A549 (cell line): ENCODE data around the gene MSS51. TPM values are rescaled to one million over a fixed set of nuclear protein-coding genes. Genes with fewer than 3 reads are reported as not detected.

Experiments
- ATAC-seq, 2 experiments: fragments of 200-7000 bp in 1 of 2; fragments of >200 bp in 1 of 2; cut with Nextera tagmentation in 1 of 2; cut with Tn5 transposase in 1 of 2; 3 replicates each; pipeline versions ENCODE4 v1.8.0 to v1.9.1; 2018 to 2020; ENCODE audit warnings: mild to moderate bottlenecking in 1 of 2, moderate library complexity in 1 of 2
- CTCF ChIA-PET: fragments of 300-600 bp; sonication (Branson Sonifier 250); formaldehyde crosslinking; extraction: SDS; loops from one replicate; lab custom pipeline; 2021; ENCODE audit warnings: antibody characterized with exemption, inconsistent platforms; lab: Yijun Ruan, JAX
- POLR2A ChIA-PET: fragments of 350-600 bp; formaldehyde crosslinking; extraction: SDS; loops from one replicate; lab custom pipeline; 2021; ENCODE audit warnings: antibody characterized with exemption, inconsistent platforms; lab: Yijun Ruan, JAX
- DNase-seq, 2 experiments: peaks; one replicate each; pipeline versions ENCODE4 v3.0.0 to v3.0.0-alpha.2; 2011 to 2016; ENCODE audit warnings: low read depth in 1 of 2, low spot score in 1 of 2
- FAIRE-seq: peaks from 2 replicates; lab custom pipeline; 2011; peaks lifted over from hg19 to GRCh38; lab: Jason Lieb, UNC
- H3K27ac ChIP-seq, 2 experiments: fragments of >200 bp; sonication (Bioruptor Twin); formaldehyde crosslinking; 3 replicates each; pipeline ENCODE4 v1.5.1; 2016 to 2017
- H3K4me1 ChIP-seq: fragments of >200 bp; sonication (Bioruptor Twin); formaldehyde crosslinking; 3 replicates; pipeline ENCODE4 v1.6.1; 2016
- H3K4me2 ChIP-seq: fragments of >200 bp; sonication (Bioruptor Twin); formaldehyde crosslinking; 3 replicates; pipeline ENCODE4 v1.6.1; 2016
- H3K4me3 ChIP-seq: fragments of >200 bp; sonication (Bioruptor Twin); formaldehyde crosslinking; 3 replicates; pipeline ENCODE4 v1.5.1; 2016
- H3K9me3 ChIP-seq: fragments of >200 bp; sonication (Bioruptor Twin); formaldehyde crosslinking; 3 replicates; pipeline ENCODE4 v1.6.1; 2016
- BCL3 ChIP-seq: fragments of >200 bp; sonication (Bioruptor Twin); formaldehyde crosslinking; IDR thresholded peaks from 3 replicates; pipeline ENCODE4 v1.6.1; 2016
- BHLHE40 ChIP-seq: IDR thresholded peaks from 2 replicates; pipeline ENCODE4 v1.6.1; 2012; ENCODE audit warnings: low read depth, low read length, inconsistent platforms
- CBX2 ChIP-seq: fragments of 200-600 bp; sonication (generic); IDR thresholded peaks from 2 replicates; pipeline ENCODE4 v1.6.1; 2016; ENCODE audit warnings: low read depth, mild to moderate bottlenecking, borderline replicate concordance
- CBX8 ChIP-seq: fragments of 200-600 bp; sonication (generic); IDR thresholded peaks from 2 replicates; pipeline ENCODE4 v1.6.1; 2016
- CEBPB ChIP-seq, 2 experiments: fragments of >200 bp in 1 of 2; sonication (Bioruptor Twin) in 1 of 2; formaldehyde crosslinking in 1 of 2; IDR thresholded peaks; 2 replicates each; pipeline ENCODE4 v1.6.1; 2012 to 2016
- CHD2 ChIP-seq: fragments of 150-350 bp; IDR thresholded peaks from 2 replicates; pipeline ENCODE4 v1.6.1; 2014; ENCODE audit warnings: low read length; ENCODE audit not compliant: partially characterized antibody
- CTCF ChIP-seq: fragments of >200 bp; sonication (Bioruptor Twin); formaldehyde crosslinking; IDR thresholded peaks from 3 replicates; pipeline ENCODE4 v1.5.1; 2016
- E2F6 ChIP-seq: IDR thresholded peaks from 2 replicates; pipeline ENCODE4 v1.6.1; 2012; ENCODE audit warnings: low read depth, borderline replicate concordance
- EHF ChIP-seq: fragments of 250-450 bp; sonication (Bioruptor Pico); IDR thresholded peaks from 2 replicates; pipeline ENCODE4 v1.5.0; 2020; ENCODE audit warnings: mild to moderate bottlenecking
- EHMT2 ChIP-seq: fragments of 200-600 bp; sonication (generic); IDR thresholded peaks from 2 replicates; pipeline ENCODE4 v1.6.1; 2016; ENCODE audit warnings: antibody characterized with exemption, low read depth, mild to moderate bottlenecking, moderate library complexity
- EP300 ChIP-seq, 2 experiments: fragments of >200 bp; sonication (Bioruptor Twin); formaldehyde crosslinking; IDR thresholded peaks; 2 replicates in 1 of 2; 3 replicates in 1 of 2; pipeline ENCODE4 v1.6.1; 2016 to 2017
- ESRRA ChIP-seq: fragments of 150-350 bp; IDR thresholded peaks from 2 replicates; pipeline ENCODE4 v1.6.1; 2014; ENCODE audit warnings: mild to moderate bottlenecking, low read length, borderline replicate concordance
- FOSB ChIP-seq: fragments of 250-450 bp; sonication (Bioruptor Pico); IDR thresholded peaks from 2 replicates; pipeline ENCODE4 v1.5.0; 2020; ENCODE audit warnings: mild to moderate bottlenecking, moderate library complexity
- FOXS1 ChIP-seq: fragments of 250-450 bp; sonication (Bioruptor Pico); IDR thresholded peaks from 2 replicates; pipeline ENCODE4 v1.5.0; 2020; ENCODE audit warnings: mild to moderate bottlenecking, moderate library complexity
- JUN ChIP-seq, 2 experiments: fragments of >200 bp; sonication (Bioruptor Twin); formaldehyde crosslinking; IDR thresholded peaks; 2 replicates in 1 of 2; 3 replicates in 1 of 2; pipeline ENCODE4 v1.6.1; 2016 to 2017
- KDM5A ChIP-seq: fragments of 200-600 bp; sonication (generic); IDR thresholded peaks from 2 replicates; pipeline ENCODE4 v1.6.1; 2016; ENCODE audit warnings: antibody characterized with exemption, mild to moderate bottlenecking
- MAX ChIP-seq: IDR thresholded peaks from 2 replicates; pipeline ENCODE4 v1.6.1; 2012
- NFE2L2 ChIP-seq: fragments of 150-350 bp; conservative IDR thresholded peaks from 2 replicates; pipeline ENCODE4 v1.6.1; 2014; ENCODE audit warnings: low read length
- NR3C1 ChIP-seq: fragments of >200 bp; sonication (Bioruptor Twin); formaldehyde crosslinking; IDR thresholded peaks from 3 replicates; pipeline ENCODE4 v1.6.1; 2017
- POLR2AphosphoS2 ChIP-seq: conservative IDR thresholded peaks from 2 replicates; pipeline ENCODE4 v1.6.1; 2012; ENCODE audit warnings: low read length, improper control_type of control experiment, inconsistent platforms
- RARB ChIP-seq: fragments of 250-450 bp; sonication (Bioruptor Pico); IDR thresholded peaks from 2 replicates; pipeline ENCODE4 v1.8.0; 2021; ENCODE audit warnings: mild to moderate bottlenecking, moderate library complexity
- REST ChIP-seq: fragments of 200-600 bp; sonication (generic); IDR thresholded peaks from 2 replicates; pipeline ENCODE4 v1.6.1; 2016; ENCODE audit warnings: antibody characterized with exemption, mild to moderate bottlenecking, moderate library complexity
- TFCP2L1 ChIP-seq: fragments of 250-450 bp; sonication (Bioruptor Pico); IDR thresholded peaks from 2 replicates; pipeline ENCODE4 v1.5.0; 2021; ENCODE audit warnings: mild to moderate bottlenecking
- ZFP36 ChIP-seq: fragments of 450-650 bp; IDR thresholded peaks from 2 replicates; pipeline ENCODE4 v1.6.1; 2014; ENCODE audit warnings: borderline replicate concordance; ENCODE audit not compliant: partially characterized antibody
- ZNF302 ChIP-seq: fragments of 250-450 bp; sonication (Bioruptor Pico); IDR thresholded peaks from 2 replicates; pipeline ENCODE4 v1.9.0; 2021; ENCODE audit warnings: inconsistent platforms, mild to moderate bottlenecking, moderate library complexity
- WGBS: methylation state at CpG from one replicate; pipeline ENCODE4 v1.1.6; 2017; ENCODE audit errors: missing lambda C conversion rate; 5-methylcytosine and 5-hydroxymethylcytosine counted together
- polyA plus RNA-seq, 4 experiments: library from polyadenylated mRNA; depleted of rRNA in 3 of 4; stranded (reverse); fragments of >200 nt; fragmentation: RNase III in 1 of 4; extraction: RNeasy Plus Mini Kit Qiagen cat#74134 plus additional on column Dnase treatment in 1 of 4; gene quantifications; 2 replicates in 3 of 4; 3 replicates in 1 of 4; pipeline ENCODE4 v1.2.3, GENCODE V29; 2011 to 2017

The MSS51 gene
- polyA plus RNA-seq, 2 of the 4 experiments (the other 2 are of a cell fraction) = 0.49 to 1.1 TPM

- FAIRE-seq (no peak), ATAC-seq (no peak), DNase-seq (no peak)
- TF ChIP-seq NR3C1 (no peak), FOSB (no peak), FOXS1 (CRISPR knock-in tag) (no peak), EHF (CRISPR knock-in tag) (no peak), EP300 (IDR thresholded peaks at IDR 0.05) (no peak), ZNF302 (no peak), CBX2 (no peak), EHMT2 (no peak), JUN (IDR thresholded peaks at IDR 0.05) (no peak), BHLHE40 (no peak), POLR2AphosphoS2 (no peak), MAX (no peak), ESRRA (no peak), ZFP36 (no peak), KDM5A (no peak), TFCP2L1 (CRISPR knock-in tag) (no peak), CHD2 (no peak)
- CTCF ChIA-PET = interaction anchor here (1.3 to 1.6 kb wide), 3 partner anchors 10 to 13 kb away, joined by 3 to 4 read pairs (median 4); partner anchors contain the start of gene ANXA7
- Histone ChIP-seq H3K27ac (no peak overlapping the region), H3K4me1 (no peaks in the 10 kb centered on the region), H3K4me2 (no peak overlapping the region), H3K9me3 (no peaks in the 10 kb centered on the region), H3K4me3 (no peak overlapping the region)
- POLR2A ChIA-PET = no interaction called here
- WGBS = 96% methylated on average over 6 of the region's 6 CpGs
Measured at GRCh38 chr10:73401636-73402035, 31.7 kb downstream of the MSS51 start.

- POLR2A ChIA-PET = no interaction called here
- TF ChIP-seq REST = no peak
- TF ChIP-seq E2F6 = no peak
- no peak for TF ChIP-seq ZFP36
- no peak for TF ChIP-seq CEBPB (IDR thresholded peaks at IDR 0.05)
- TF ChIP-seq, all 56 proteins: peak for 0
- no peak for ATAC-seq
- Histone ChIP-seq H3K9me3 (no peaks in the 10 kb centered on the region), H3K27ac (no peak overlapping the region), H3K4me1 (no peaks in the 10 kb centered on the region), H3K4me2 (no peak overlapping the region), H3K4me3 (no peak overlapping the region)
- no peak for FAIRE-seq
- 76% methylated on average over 4 of the region's 4 CpGs for WGBS
- DNase-seq = no peak
- CTCF ChIA-PET = interaction anchor here (1.1 kb wide), 1 partner anchor 10 kb away, joined by 4 read pairs; no protein-coding TSS in a partner anchor
Measured at GRCh38 chr10:73399063-73399462, 34.3 kb downstream of the MSS51 start.

- Histone ChIP-seq H3K9me3 (no peaks in the 10 kb centered on the region), H3K27ac (no peak overlapping the region), H3K4me1 (no peaks in the 10 kb centered on the region), H3K4me2 (no peak overlapping the region), H3K4me3 (no peak overlapping the region)
- WGBS = 92% methylated on average over 6 of the region's 6 CpGs
- peak; percentile 81 to 84 for ATAC-seq
- ChIA-PET CTCF (interaction anchor here (0.7 to 1.3 kb wide), 6 partner anchors 9 to 156 kb away, joined by 3 to 5 read pairs (median 4); no protein-coding TSS in a partner anchor), POLR2A (interaction anchor here (0.6 kb wide), 1 partner anchor 12 kb away, joined by 11 read pairs; no protein-coding TSS in a partner anchor)
- DNase-seq = peak; percentile 28 to 29
- FAIRE-seq = no peak
- TF ChIP-seq NFE2L2 (no peak), FOSB (no peak), NR3C1 (no peak), CBX8 (no peak), ESRRA (no peak), TFCP2L1 (CRISPR knock-in tag) (no peak), RARB (no peak), BCL3 (no peak), CTCF (peak; percentile 35)
Measured at GRCh38 chr10:73398024-73398423, 35.3 kb downstream of the MSS51 start.
